CD4-positive, alpha-beta T cell (primary cell): Measurements from ENCODE around the gene TBC1D14. TPM values are rescaled to one million over a fixed set of nuclear protein-coding genes. Genes with fewer than 3 reads are reported as not detected.

Source experiments
- ATAC-seq: fragments of 200-7000 bp; cut with Tn5 transposase; one replicate; pipeline ENCODE4 v1.10.0; 2022; ENCODE audit warnings: mild to moderate bottlenecking; ENCODE audit not compliant: poor library complexity
- CTCF ChIA-PET: fragments of 350-600 bp; sonication (Branson Sonifier 250); formaldehyde crosslinking; loops from one replicate; lab custom pipeline; 2021; ENCODE audit warnings: antibody characterized with exemption, inconsistent platforms; lab: Charles Lee
- POLR2A ChIA-PET: fragments of 350-600 bp; sonication (Branson Sonifier 250); formaldehyde crosslinking; loops from one replicate; lab custom pipeline; 2021; ENCODE audit warnings: antibody characterized with exemption, inconsistent platforms; lab: Charles Lee
- DNase-seq, 14 experiments: peaks; one replicate each; pipeline ENCODE4 v3.0.0-alpha.2; 2013 to 2020; ENCODE audit warnings: mixed read lengths in 2 of 14
- H3K27ac ChIP-seq, 2 donors: one replicate each; pipeline versions ENCODE4 v1.5.1 to v1.7.0; 2013; ENCODE audit warnings: low read length in 2 of 2, low read depth in 1 of 2, mild to moderate bottlenecking in 1 of 2
- H3K27me3 ChIP-seq, 2 experiments: 1 replicate in 1 of 2; 2 replicates in 1 of 2; pipeline versions ENCODE4 v1.6.1 to v1.7.0; 2013; ENCODE audit warnings: low read length in 2 of 2, control low read depth in 1 of 2, mild to moderate bottlenecking in 1 of 2, moderate library complexity in 1 of 2; ENCODE audit not compliant: insufficient read depth in 2 of 2, control insufficient read depth in 1 of 2
- H3K36me3 ChIP-seq: one replicate; pipeline ENCODE4 v1.6.1; 2013; ENCODE audit warnings: low read length, control low read depth; ENCODE audit not compliant: insufficient read depth
- H3K4me1 ChIP-seq: one replicate; pipeline ENCODE4 v1.6.1; 2013; ENCODE audit warnings: low read length, control low read depth; ENCODE audit not compliant: insufficient read depth
- H3K4me3 ChIP-seq: one replicate; pipeline ENCODE4 v1.5.1; 2013; ENCODE audit warnings: mild to moderate bottlenecking, low read length, moderate library complexity
- H3K9me3 ChIP-seq, 2 experiments: 1 replicate in 1 of 2; 2 replicates in 1 of 2; pipeline versions ENCODE4 v1.6.1 to v1.7.0; 2013; ENCODE audit warnings: low read length in 2 of 2, mild to moderate bottlenecking in 2 of 2, control low read depth in 1 of 2, moderate library complexity in 1 of 2; ENCODE audit not compliant: control insufficient read depth in 1 of 2, insufficient read depth in 1 of 2
- H3K27ac Mint-ChIP-seq: one replicate; pipeline ENCODE4 v1.8.0; 2020; ENCODE audit warnings: mixed read lengths
- H3K27me3 Mint-ChIP-seq: one replicate; pipeline ENCODE4 v1.8.0; 2021; ENCODE audit warnings: mixed read lengths
- H3K36me3 Mint-ChIP-seq: one replicate; pipeline ENCODE4 v1.8.0; 2021; ENCODE audit warnings: low read depth, mixed read lengths
- H3K4me1 Mint-ChIP-seq: one replicate; pipeline ENCODE4 v1.8.0; 2021; ENCODE audit warnings: low read depth, mixed read lengths
- H3K4me3 Mint-ChIP-seq: one replicate; pipeline ENCODE4 v1.8.0; 2020; ENCODE audit warnings: mild to moderate bottlenecking, mixed read lengths
- H3K9me3 Mint-ChIP-seq: one replicate; pipeline ENCODE4 v1.8.0; 2020; ENCODE audit warnings: mixed read lengths
- CTCF ChIP-seq: fragments of 200-600 bp; IDR thresholded peaks from one replicate; pipeline ENCODE4 v1.8.0; 2022; ENCODE audit warnings: antibody characterized with exemption, mild to moderate bottlenecking
- intact Hi-C, 2 experiments: fragments of 100-400 bp; cut with DNase I in 1 of 2; cut with micrococcal nuclease in 1 of 2; formaldehyde crosslinking; loops; one replicate each; pipeline versions ENCODE4 v1.15.1 to v1.9.0; 2023 to 2025; cut with DNase I, micrococcal nuclease
- total RNA-seq, 174 experiments: library from RNA in 2 of 174; stranded (reverse) in 2 of 174; gene quantifications; one replicate each; pipeline ENCODE4 v1.2.3 and lab custom pipeline; 2021 to 2026

The TBC1D14 gene
- total RNA-seq, 2 experiments from 2014 or later, result 31.2 to 34.1 TPM

DNA sequence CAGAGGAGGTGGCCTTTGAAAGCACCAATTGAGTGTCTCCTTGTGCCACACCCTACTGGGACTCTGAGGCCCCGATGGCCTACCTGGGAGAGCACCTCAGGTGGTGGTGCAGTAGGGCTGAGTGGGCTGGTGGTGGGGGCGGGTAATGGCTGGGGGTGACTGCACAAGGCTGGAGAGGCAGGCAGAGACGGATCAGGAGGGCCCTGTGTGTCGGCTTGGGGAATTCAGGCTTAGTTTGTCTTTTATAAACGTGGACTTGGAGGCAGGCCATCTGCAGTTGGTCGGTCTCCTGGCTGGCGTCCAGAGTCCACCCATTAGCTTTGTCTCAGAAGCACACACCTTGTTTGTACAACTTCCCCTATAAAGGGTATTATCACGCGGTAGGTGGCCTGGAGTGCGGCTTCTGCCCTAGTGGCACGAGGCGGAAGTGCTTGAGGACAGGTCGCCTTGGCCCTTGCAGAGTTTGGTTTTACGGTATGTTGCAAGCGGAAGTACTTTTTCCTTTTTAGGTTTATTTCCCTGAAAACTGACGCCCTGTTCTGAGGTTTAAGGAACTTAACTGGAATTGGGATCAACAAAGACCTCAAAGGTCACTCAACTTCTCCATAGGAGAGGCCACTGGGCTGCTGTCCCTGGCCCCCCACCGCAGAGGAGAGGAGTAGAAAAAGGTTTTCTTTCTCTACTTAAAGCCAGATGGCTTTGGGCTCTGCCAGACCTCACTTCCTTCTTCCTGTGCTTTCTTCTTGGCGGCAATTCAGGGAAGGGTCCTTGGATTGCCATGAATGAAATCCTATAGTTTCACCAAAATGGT, 8.0 kb downstream of the TBC1D14 start:
- ChIA-PET POLR2A (interaction anchor here (1.1 to 3.6 kb wide), 9 partner anchors 9 to 245 kb away, joined by 3 to 34 read pairs (median 4); partner anchors contain the start of genes MRFAP1L1, TADA2B and TBC1D14), CTCF (interaction anchor here (1.2 to 2.2 kb wide), 5 partner anchors 9 to 153 kb away, joined by 4 to 7 read pairs (median 6); no protein-coding TSS in a partner anchor)
- ATAC-seq, result peak; percentile 46
- no peaks in the 10 kb centered on the region for H3K9me3 ChIP-seq
- Mint-ChIP-seq H3K27ac (peak overlapping the region; percentile 90), H3K4me3 (peak overlapping the region; percentile 46), H3K9me3 (no peaks in the 10 kb centered on the region), H3K36me3 (peaks cover 3% of the 10 kb centered on the region), H3K4me1 (peaks cover 76% of the 10 kb centered on the region), H3K27me3 (no peaks in the 10 kb centered on the region)
- peak overlapping the region; percentile 59 to 89 for H3K27ac ChIP-seq
- H3K27me3 ChIP-seq, result no peaks in the 10 kb centered on the region
- peak; percentile 51 for TF ChIP-seq CTCF
- intact Hi-C loops, result loop anchor here in 1 of 2 experiments (1.0 to 2.0 kb wide), 4 partner anchors 8 to 69 kb away; partner anchors contain the start of gene TBC1D14
- H3K36me3 ChIP-seq, result no peaks in the 10 kb centered on the region
- peak in 7 of 14 experiments; percentile 27 to 74 (median 48) for DNase-seq
- peak overlapping the region; percentile 37 for H3K4me3 ChIP-seq
- peaks cover 95% of the 10 kb centered on the region for H3K4me1 ChIP-seq

DNA sequence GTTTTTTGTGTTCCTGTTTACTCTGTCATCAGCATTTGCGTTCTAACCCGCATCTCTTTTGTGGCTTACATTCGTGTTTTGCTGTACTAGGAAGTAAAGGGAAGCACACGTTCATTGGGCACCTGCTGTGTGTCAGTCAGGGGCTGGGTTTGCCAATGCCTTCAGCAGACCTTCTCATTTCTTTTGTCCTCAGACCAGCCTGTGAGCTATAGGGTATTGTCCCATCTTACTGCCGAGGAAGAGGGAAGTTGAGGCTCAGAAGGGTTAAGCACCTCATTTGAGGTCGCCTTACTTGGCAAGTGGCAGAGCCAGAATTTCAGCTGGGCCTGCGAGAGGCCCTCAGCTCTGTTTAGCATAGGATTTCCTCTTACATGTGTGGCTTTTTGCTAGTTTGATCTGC, 8.7 kb downstream of the TBC1D14 start:
- Histone ChIP-seq H3K4me1 (peaks cover 89% of the 10 kb centered on the region), H3K27me3 (no peaks in the 10 kb centered on the region), H3K36me3 (peaks cover 2% of the 10 kb centered on the region), H3K9me3 (no peaks in the 10 kb centered on the region), H3K27ac (peak overlapping the region; percentile 59 to 89), H3K4me3 (peak overlapping the region; percentile 24)
- DNase-seq, result peak in 5 of 14 experiments; percentile 27 to 62 (median 42)
- peaks cover 72% of the 10 kb centered on the region for H3K4me1 Mint-ChIP-seq
- CTCF ChIA-PET, result interaction anchor here (0.7 to 1.4 kb wide), 2 partner anchors 24 to 56 kb away, joined by 4 read pairs; no protein-coding TSS in a partner anchor
- H3K27ac Mint-ChIP-seq, result peak overlapping the region; percentile 90
- TF ChIP-seq CTCF, result no peak
- H3K4me3 Mint-ChIP-seq, result peak overlapping the region; percentile 46
- ATAC-seq, result peak; percentile 61
- intact Hi-C loops, result loop anchor here in 1 of 2 experiments (1.0 kb wide), 3 partner anchors 9 to 24 kb away; partner anchors contain the start of gene TBC1D14
- H3K36me3 Mint-ChIP-seq, result peaks cover 10% of the 10 kb centered on the region
- H3K9me3 Mint-ChIP-seq, result no peaks in the 10 kb centered on the region
- POLR2A ChIA-PET, result interaction anchor here (0.6 to 3.6 kb wide), 13 partner anchors 9 to 211 kb away, joined by 3 to 34 read pairs (median 4); partner anchors contain the start of genes GRPEL1, MRFAP1L1, TADA2B and TBC1D14
- H3K27me3 Mint-ChIP-seq, result no peaks in the 10 kb centered on the region

DNA sequence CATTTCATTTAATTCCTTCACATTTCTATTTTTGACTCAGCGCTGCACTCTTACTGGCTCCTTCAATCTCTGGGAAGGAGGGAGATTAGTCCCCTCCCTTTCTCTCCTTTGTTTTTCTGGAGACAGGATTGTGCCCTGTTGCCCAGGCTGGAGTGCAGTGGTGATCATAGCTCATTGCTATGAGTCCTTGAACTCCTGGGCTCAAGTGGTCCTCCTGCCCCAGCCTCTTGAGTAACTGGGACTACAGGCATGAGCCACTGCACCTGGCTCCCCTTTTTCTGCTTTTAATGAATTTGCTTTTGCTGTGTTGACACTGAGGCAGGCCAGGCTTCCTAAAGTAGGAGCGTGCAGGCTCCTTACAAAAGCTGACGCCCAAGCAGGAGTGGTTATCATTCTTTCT, 10.5 kb downstream of the TBC1D14 start:
- H3K27me3 Mint-ChIP-seq, result no peaks in the 10 kb centered on the region
- peak overlapping the region; percentile 82 for H3K27ac Mint-ChIP-seq
- H3K36me3 ChIP-seq, result peaks cover 16% of the 10 kb centered on the region
- H3K4me1 Mint-ChIP-seq, result peaks cover 74% of the 10 kb centered on the region
- intact Hi-C loops, result no loop called here
- H3K27ac ChIP-seq, result no peak overlapping the region
- no peak for DNase-seq
- H3K36me3 Mint-ChIP-seq, result peaks cover 26% of the 10 kb centered on the region
- POLR2A ChIA-PET, result interaction anchor here (1.4 kb wide), 1 partner anchor 22 kb away, joined by 4 read pairs; no protein-coding TSS in a partner anchor
- no peak overlapping the region for H3K4me3 ChIP-seq
- H3K9me3 Mint-ChIP-seq, result no peaks in the 10 kb centered on the region
- H3K4me1 ChIP-seq, result peaks cover 84% of the 10 kb centered on the region
- no peaks in the 10 kb centered on the region for H3K27me3 ChIP-seq
- CTCF ChIA-PET, result no interaction called here
- ATAC-seq, result no peak
- no peaks in the 10 kb centered on the region for H3K9me3 ChIP-seq
- no peak for TF ChIP-seq CTCF
- peak overlapping the region; percentile 42 for H3K4me3 Mint-ChIP-seq
